Activated naive CD8-positive, alpha-beta T cell treated with anti-CD3 and anti-CD28 coated beads, Interleukin-2, amount 10 ng/mL, durations not matched to agents 7 days and 5 days (primary cell): ENCODE data around the gene NBEA. TPM values are rescaled to one million over a fixed set of nuclear protein-coding genes. Genes with fewer than 3 reads are reported as not detected.
"Not testable (repeated sequence)": the region's sequence is repeated elsewhere in the genome, so short reads cannot be mapped to it uniquely, and the experiment has no call there.

ENCODE experiments used
- ATAC-seq: fragments of 150-1000 bp; cut with Tn5 transposase; one replicate; pipeline ENCODE4 v1.10.0; 2021; ENCODE audit warnings: low read depth, moderate library complexity
- POLR2A ChIA-PET: fragments of 350-600 bp; sonication (Branson Sonifier 250); formaldehyde crosslinking; loops from one replicate; lab custom pipeline; 2021; ENCODE audit warnings: antibody characterized with exemption; lab: Charles Lee
- DNase-seq: peaks from one replicate; pipeline ENCODE4 v3.0.0; 2021
- H3K27ac Mint-ChIP-seq: one replicate; pipeline ENCODE4 v1.8.0; 2022; ENCODE audit warnings: mild to moderate bottlenecking, mixed read lengths
- H3K27me3 Mint-ChIP-seq: one replicate; pipeline ENCODE4 v1.8.0; 2022; ENCODE audit warnings: mild to moderate bottlenecking, moderate library complexity, mixed read lengths
- H3K36me3 Mint-ChIP-seq: one replicate; pipeline ENCODE4 v1.8.0; 2021; ENCODE audit warnings: mild to moderate bottlenecking, mixed read lengths
- H3K4me1 Mint-ChIP-seq: one replicate; pipeline ENCODE4 v1.8.0; 2021; ENCODE audit warnings: mixed read lengths
- H3K4me3 Mint-ChIP-seq: one replicate; pipeline ENCODE4 v1.8.0; 2022; ENCODE audit warnings: mild to moderate bottlenecking, moderate library complexity, mixed read lengths
- H3K9me3 Mint-ChIP-seq: one replicate; pipeline ENCODE4 v1.8.0; 2021; ENCODE audit warnings: mixed read lengths
- total RNA-seq, 2 experiments: library from RNA; stranded (reverse); gene quantifications; one replicate each; pipeline ENCODE4 v1.2.3, GENCODE V29; 2021

The NBEA gene
- total RNA-seq, 2 experiments from 2014 or later: 0.60 to 1.1 TPM

DNA sequence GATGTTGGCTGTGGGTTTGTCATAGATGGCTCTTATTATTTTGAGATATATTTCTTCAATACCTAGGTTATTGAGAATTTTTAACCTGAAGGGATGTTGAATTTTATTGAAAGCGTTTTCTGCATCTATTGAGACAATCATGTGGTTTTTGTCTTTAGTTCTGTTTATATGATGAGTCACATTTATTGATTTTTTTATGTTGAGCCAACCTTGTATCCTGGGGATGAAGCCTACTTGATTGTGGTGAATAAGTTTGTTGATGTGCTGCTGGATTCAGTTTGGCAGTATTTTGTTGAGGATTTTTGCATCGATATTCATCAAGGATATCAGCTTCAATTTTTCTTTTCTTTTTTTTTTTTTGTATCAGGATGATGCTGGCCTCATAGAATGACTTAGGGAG lies 29.4 kb downstream of the NBEA start:
- POLR2A ChIA-PET: no interaction called here
- Mint-ChIP-seq H3K27me3 (no peaks in the 10 kb centered on the region), H3K36me3 (peaks cover 2% of the 10 kb centered on the region), H3K9me3 (peaks cover 10% of the 10 kb centered on the region), H3K4me3 (no peak overlapping the region), H3K4me1 (no peaks in the 10 kb centered on the region), H3K27ac (no peak overlapping the region)
- no peak for ATAC-seq
- DNase-seq: no peak

GRCh38 chr13:34985199-34985598 lies 43.1 kb downstream of the NBEA start:
- H3K4me1 Mint-ChIP-seq, H3K4me3 Mint-ChIP-seq, DNase-seq, H3K36me3 Mint-ChIP-seq, H3K27me3 Mint-ChIP-seq, ATAC-seq, H3K27ac Mint-ChIP-seq, POLR2A ChIA-PET: not testable (repeated sequence)
- H3K9me3 Mint-ChIP-seq: peaks cover 10% of the 10 kb centered on the region

GRCh38 chr13:34988330-34988791 lies 46.3 kb downstream of the NBEA start:
- peaks cover 20% of the 10 kb centered on the region for H3K9me3 Mint-ChIP-seq
- ATAC-seq (no peak), DNase-seq (no peak)
- no peak overlapping the region for H3K4me3 Mint-ChIP-seq
- H3K27me3 Mint-ChIP-seq: no peaks in the 10 kb centered on the region
- H3K4me1 Mint-ChIP-seq: no peaks in the 10 kb centered on the region
- peaks cover 2% of the 10 kb centered on the region for H3K36me3 Mint-ChIP-seq
- H3K27ac Mint-ChIP-seq: no peak overlapping the region
- POLR2A ChIA-PET: no interaction called here

- ATAC-seq (no peak), DNase-seq (no peak)
- peaks cover 2% of the 10 kb centered on the region for H3K36me3 Mint-ChIP-seq
- peaks cover 25% of the 10 kb centered on the region for H3K9me3 Mint-ChIP-seq
- no peaks in the 10 kb centered on the region for H3K4me1 Mint-ChIP-seq
- POLR2A ChIA-PET: no interaction called here
- no peaks in the 10 kb centered on the region for H3K27me3 Mint-ChIP-seq
- H3K4me3 Mint-ChIP-seq: no peak overlapping the region
- H3K27ac Mint-ChIP-seq: no peak overlapping the region
These were observed 48.5 kb downstream of the NBEA start for GRCh38 chr13:34990399-34991214.

DNA sequence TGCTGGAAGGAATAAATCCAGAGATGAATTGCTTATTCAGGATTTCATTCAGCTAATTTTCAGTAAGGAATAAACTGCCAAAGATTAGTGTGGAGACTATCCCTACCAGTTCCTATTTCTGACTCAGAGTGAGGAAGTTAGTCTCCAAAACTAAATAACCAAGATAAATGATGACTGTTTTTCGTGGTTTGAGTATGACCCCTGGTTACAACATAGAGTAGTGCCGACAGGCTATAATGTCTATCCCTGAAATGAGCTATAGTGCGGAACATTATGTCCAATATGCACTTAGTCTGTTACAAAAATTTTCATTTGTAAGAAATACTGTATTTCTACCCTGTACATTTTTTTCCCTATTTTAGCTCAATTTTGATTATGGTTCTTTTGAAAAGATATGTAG lies 51.4 kb downstream of the NBEA start:
- no peak overlapping the region for H3K27ac Mint-ChIP-seq
- no peaks in the 10 kb centered on the region for H3K4me1 Mint-ChIP-seq
- peaks cover 27% of the 10 kb centered on the region for H3K9me3 Mint-ChIP-seq
- peaks cover 2% of the 10 kb centered on the region for H3K36me3 Mint-ChIP-seq
- H3K27me3 Mint-ChIP-seq: no peaks in the 10 kb centered on the region
- DNase-seq: no peak
- ATAC-seq: no peak
- no peak overlapping the region for H3K4me3 Mint-ChIP-seq
- POLR2A ChIA-PET: no interaction called here

GRCh38 chr13:35003734-35004133 lies 61.7 kb downstream of the NBEA start:
- DNase-seq, H3K27ac Mint-ChIP-seq, POLR2A ChIA-PET, H3K4me1 Mint-ChIP-seq, H3K36me3 Mint-ChIP-seq, H3K4me3 Mint-ChIP-seq, H3K27me3 Mint-ChIP-seq, ATAC-seq, H3K9me3 Mint-ChIP-seq: not testable (repeated sequence)

DNA sequence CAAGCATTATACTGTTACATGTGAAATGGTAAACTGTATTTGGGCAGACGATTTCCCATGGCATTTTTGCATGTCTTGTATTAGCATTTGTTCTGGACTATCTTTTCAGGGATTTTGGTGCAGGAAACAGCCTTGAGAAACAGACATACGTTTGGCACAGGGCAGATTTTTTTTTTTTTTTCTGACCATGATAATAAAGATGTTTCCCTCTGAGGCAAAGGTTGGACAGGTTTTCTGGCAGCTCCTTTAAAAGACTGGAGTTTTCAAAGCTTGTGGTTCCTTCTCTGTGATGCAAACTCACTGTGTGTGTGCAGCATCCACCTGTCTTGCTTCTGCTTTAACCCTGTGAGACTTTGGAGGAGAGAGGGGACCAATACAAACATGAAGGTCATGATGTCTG lies 63.0 kb downstream of the NBEA start:
- no peak for ATAC-seq
- no peak for DNase-seq
- peaks cover 3% of the 10 kb centered on the region for H3K9me3 Mint-ChIP-seq
- H3K27ac Mint-ChIP-seq: no peak overlapping the region
- POLR2A ChIA-PET: no interaction called here
- H3K4me3 Mint-ChIP-seq: no peak overlapping the region
- no peaks in the 10 kb centered on the region for H3K27me3 Mint-ChIP-seq
- H3K4me1 Mint-ChIP-seq: no peaks in the 10 kb centered on the region
- peaks cover 1% of the 10 kb centered on the region for H3K36me3 Mint-ChIP-seq

GRCh38 chr13:35014606-35015213 lies 72.6 kb downstream of the NBEA start:
- Mint-ChIP-seq H3K36me3 (no peaks in the 10 kb centered on the region), H3K27me3 (no peaks in the 10 kb centered on the region), H3K9me3 (no peaks in the 10 kb centered on the region), H3K4me1 (no peaks in the 10 kb centered on the region), H3K27ac (no peak overlapping the region), H3K4me3 (no peak overlapping the region)
- ATAC-seq (no peak), DNase-seq (no peak)
- POLR2A ChIA-PET: interaction anchor here (0.7 kb wide), 1 partner anchor 30 kb away, joined by 8 read pairs; no protein-coding TSS in a partner anchor

GRCh38 chr13:35016362-35017112 lies 74.5 kb downstream of the NBEA start:
- Mint-ChIP-seq H3K4me1 (no peaks in the 10 kb centered on the region), H3K27me3 (no peaks in the 10 kb centered on the region), H3K4me3 (no peak overlapping the region), H3K36me3 (no peaks in the 10 kb centered on the region), H3K9me3 (no peaks in the 10 kb centered on the region), H3K27ac (no peak overlapping the region)
- ATAC-seq: no peak
- no peak for DNase-seq
- POLR2A ChIA-PET: no interaction called here

DNA sequence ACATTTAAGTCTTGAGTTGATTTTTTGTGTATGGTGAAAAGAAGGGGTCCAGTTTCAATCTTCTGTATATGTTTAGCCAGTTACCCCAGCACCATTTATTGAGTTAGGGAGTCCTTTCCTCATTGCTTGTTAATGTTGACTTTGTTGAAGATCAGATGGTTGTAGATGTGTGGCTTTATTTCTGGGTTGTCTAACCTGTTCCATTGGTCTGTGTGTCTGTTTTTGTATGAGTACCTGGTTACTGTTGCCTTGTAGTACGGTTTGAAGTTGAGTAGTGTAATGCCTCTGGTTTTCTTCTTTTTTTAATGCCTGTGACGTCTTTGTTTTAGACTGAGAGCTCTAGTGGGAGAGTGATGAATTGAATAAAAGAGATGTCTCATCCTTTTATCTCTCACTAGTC lies 83.2 kb downstream of the NBEA start:
- no peaks in the 10 kb centered on the region for H3K36me3 Mint-ChIP-seq
- no peaks in the 10 kb centered on the region for H3K27me3 Mint-ChIP-seq
- ATAC-seq (no peak), DNase-seq (no peak)
- no peak overlapping the region for H3K27ac Mint-ChIP-seq
- no peak overlapping the region for H3K4me3 Mint-ChIP-seq
- peaks cover 2% of the 10 kb centered on the region for H3K9me3 Mint-ChIP-seq
- no peaks in the 10 kb centered on the region for H3K4me1 Mint-ChIP-seq
- POLR2A ChIA-PET: no interaction called here

GRCh38 chr13:35028338-35028867 lies 86.3 kb downstream of the NBEA start:
- Mint-ChIP-seq H3K36me3 (no peaks in the 10 kb centered on the region), H3K9me3 (peaks cover 6% of the 10 kb centered on the region), H3K4me1 (no peaks in the 10 kb centered on the region), H3K27me3 (no peaks in the 10 kb centered on the region), H3K4me3 (no peak overlapping the region), H3K27ac (no peak overlapping the region)
- DNase-seq (no peak), ATAC-seq (no peak)
- POLR2A ChIA-PET: no interaction called here

- H3K4me3 Mint-ChIP-seq: no peak overlapping the region
- no peaks in the 10 kb centered on the region for H3K4me1 Mint-ChIP-seq
- peaks cover 5% of the 10 kb centered on the region for H3K9me3 Mint-ChIP-seq
- DNase-seq (no peak), ATAC-seq (no peak)
- H3K27me3 Mint-ChIP-seq: no peaks in the 10 kb centered on the region
- no peak overlapping the region for H3K27ac Mint-ChIP-seq
- POLR2A ChIA-PET: no interaction called here
- no peaks in the 10 kb centered on the region for H3K36me3 Mint-ChIP-seq
These were observed 96.9 kb downstream of the NBEA start for GRCh38 chr13:35039012-35039411.

DNA sequence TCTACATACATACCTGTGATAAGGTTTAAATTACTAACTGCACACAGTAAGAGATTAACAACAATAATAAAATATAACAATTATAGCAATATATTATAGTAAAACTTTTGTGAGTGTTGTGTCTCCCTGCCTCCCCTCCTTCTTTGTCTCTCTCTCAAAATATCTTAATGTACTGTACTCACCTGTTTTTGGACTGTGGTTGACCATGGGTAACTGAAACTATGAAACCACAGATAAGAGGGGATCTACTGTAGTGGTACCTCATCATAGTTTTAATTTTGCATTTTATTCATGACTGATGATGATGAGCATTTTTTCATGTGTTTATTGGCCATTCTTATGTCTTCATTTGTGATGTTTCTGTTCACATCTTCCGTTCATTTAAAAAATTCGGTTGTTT lies 104.5 kb downstream of the NBEA start:
- no peak for DNase-seq
- H3K4me1 Mint-ChIP-seq: peaks cover 2% of the 10 kb centered on the region

More for the DNA sequence above, 104.5 kb downstream of the NBEA start:
- Mint-ChIP-seq H3K36me3 (no peaks in the 10 kb centered on the region), H3K9me3 (no peaks in the 10 kb centered on the region), H3K27ac (no peak overlapping the region), H3K27me3 (no peaks in the 10 kb centered on the region), H3K4me3 (no peak overlapping the region)
- no peak for ATAC-seq
- POLR2A ChIA-PET: no interaction called here
